Trophoblast cell (in vitro differentiated cells and primary cell): ENCODE data around the gene EVC2.

ENCODE experiments used
- DNase-seq, 2 donors: peaks; one replicate each; pipeline ENCODE4 v3.0.0-alpha.2; 2016
- H2AFZ ChIP-seq: 2 replicates; pipeline ENCODE4 v1.6.1; 2013; ENCODE audit warnings: low read length, moderate library complexity, mild to moderate bottlenecking; ENCODE audit not compliant: insufficient read depth, poor library complexity
- H2AK5ac ChIP-seq: 2 replicates; pipeline ENCODE4 v1.6.1; 2013; ENCODE audit warnings: mild to moderate bottlenecking, low read length
- H2BK120ac ChIP-seq: 2 replicates; pipeline ENCODE4 v1.6.1; 2013; ENCODE audit warnings: low read length, mild to moderate bottlenecking, moderate library complexity; ENCODE audit not compliant: insufficient read depth, poor library complexity
- H2BK12ac ChIP-seq: 2 replicates; pipeline ENCODE4 v1.6.1; 2013; ENCODE audit warnings: mild to moderate bottlenecking, low read length, moderate library complexity
- H2BK5ac ChIP-seq: 2 replicates; pipeline ENCODE4 v1.6.1; 2013; ENCODE audit warnings: low read length, low read depth, moderate library complexity, mild to moderate bottlenecking; ENCODE audit not compliant: poor library complexity
- H3K14ac ChIP-seq: 2 replicates; pipeline ENCODE4 v1.6.1; 2013; ENCODE audit warnings: mild to moderate bottlenecking, low read length
- H3K18ac ChIP-seq: 2 replicates; pipeline ENCODE4 v1.6.1; 2013; ENCODE audit warnings: mild to moderate bottlenecking, low read length
- H3K23ac ChIP-seq: 2 replicates; pipeline ENCODE4 v1.6.1; 2013; ENCODE audit warnings: low read length
- H3K27ac ChIP-seq: 2 replicates; pipeline ENCODE4 v1.5.1; 2013; ENCODE audit warnings: low read depth, mild to moderate bottlenecking, inconsistent platforms, low read length, moderate library complexity
- H3K27me3 ChIP-seq: 2 replicates; pipeline ENCODE4 v1.6.1; 2013; ENCODE audit warnings: inconsistent platforms, mild to moderate bottlenecking, low read length, moderate library complexity; ENCODE audit not compliant: insufficient read depth
- H3K36me3 ChIP-seq, 2 experiments: 1 replicate in 1 of 2; 2 replicates in 1 of 2; pipeline ENCODE4 v1.6.1; 2013; ENCODE audit warnings: low read length in 2 of 2, mild to moderate bottlenecking in 2 of 2, moderate library complexity in 1 of 2; ENCODE audit not compliant: insufficient read depth in 2 of 2, control insufficient read depth in 1 of 2
- H3K4ac ChIP-seq: 2 replicates; pipeline ENCODE4 v1.6.1; 2013; ENCODE audit warnings: low read depth, mild to moderate bottlenecking, low read length, moderate library complexity
- H3K4me1 ChIP-seq, 2 experiments: 1 replicate in 1 of 2; 2 replicates in 1 of 2; pipeline ENCODE4 v1.6.1; 2013; ENCODE audit warnings: low read length in 2 of 2, mild to moderate bottlenecking in 2 of 2, moderate library complexity in 1 of 2; ENCODE audit not compliant: insufficient read depth in 2 of 2, control insufficient read depth in 1 of 2
- H3K4me2 ChIP-seq: 2 replicates; pipeline ENCODE4 v1.6.1; 2013; ENCODE audit warnings: inconsistent platforms, mild to moderate bottlenecking, low read length, moderate library complexity
- H3K4me3 ChIP-seq: 2 replicates; pipeline ENCODE4 v1.5.1; 2013; ENCODE audit warnings: mild to moderate bottlenecking, low read depth, low read length, inconsistent platforms
- H3K79me1 ChIP-seq: one replicate; pipeline ENCODE4 v1.6.1; 2013; ENCODE audit warnings: low read length
- H3K79me2 ChIP-seq: 2 replicates; pipeline ENCODE4 v1.6.1; 2013; ENCODE audit warnings: low read length, mild to moderate bottlenecking; ENCODE audit not compliant: control insufficient read depth, insufficient read depth, poor library complexity
- H3K9ac ChIP-seq: 2 replicates; pipeline ENCODE4 v1.6.1; 2013; ENCODE audit warnings: mild to moderate bottlenecking, low read length
- H3K9me3 ChIP-seq: 2 replicates; pipeline ENCODE4 v1.6.1; 2013; ENCODE audit warnings: low read depth, mild to moderate bottlenecking, control low read depth, inconsistent platforms, low read length; ENCODE audit not compliant: insufficient read depth
- H4K12ac ChIP-seq: 2 replicates; pipeline ENCODE4 v1.6.1; 2013; ENCODE audit warnings: low read depth, mild to moderate bottlenecking, low read length, moderate library complexity
- H4K8ac ChIP-seq: 2 replicates; pipeline ENCODE4 v1.6.1; 2013; ENCODE audit warnings: low read depth, mild to moderate bottlenecking, low read length, moderate library complexity
- H4K91ac ChIP-seq: one replicate; pipeline ENCODE4 v1.6.1; 2013; ENCODE audit warnings: low read depth, mild to moderate bottlenecking, low read length, moderate library complexity
- WGBS: extraction: QIAGEN DNeasy Blood & Tissue Kit; methylation state at CpG from one replicate; pipeline ENCODE4 v1.1.7; 2013; ENCODE audit warnings: missing lambda C conversion rate; ENCODE audit not compliant: insufficient read length, insufficient coverage; ENCODE audit errors: extremely low coverage; 5-methylcytosine and 5-hydroxymethylcytosine counted together

EVC2 gene

DNA sequence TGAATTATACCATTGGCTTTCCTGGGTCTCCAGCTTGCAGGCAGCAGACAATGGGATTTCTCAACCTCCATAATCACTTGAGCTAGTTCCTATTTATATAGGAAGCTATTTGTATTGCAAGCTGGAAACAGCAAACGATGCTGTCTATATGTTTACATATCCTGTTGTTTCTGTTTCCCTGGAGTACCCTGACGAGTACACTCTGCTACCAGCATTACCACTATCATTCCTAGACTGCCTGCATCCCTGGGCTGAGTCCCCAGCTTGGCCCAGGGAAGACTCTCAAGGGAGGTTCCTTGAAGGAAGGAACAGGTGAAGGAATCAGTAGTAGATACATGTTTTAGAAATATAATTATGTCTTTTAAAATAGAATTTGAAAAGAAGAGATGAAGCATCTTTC lies 81.4 kb downstream of the EVC2 start:
- Histone ChIP-seq H3K36me3 (peaks cover 17 to 34% of the 10 kb centered on the region in 2 experiments), H3K18ac (no peak overlapping the region), H2BK12ac (no peak overlapping the region), H2AK5ac (no peak overlapping the region), H4K8ac (no peak overlapping the region), H3K4me3 (no peak overlapping the region), H3K79me2 (no peaks in the 10 kb centered on the region), H4K91ac (no peak overlapping the region), H2BK5ac (no peak overlapping the region), H3K27me3 (no peaks in the 10 kb centered on the region), H3K9me3 (peaks cover under 1% of the 10 kb centered on the region), H3K79me1 (no peaks in the 10 kb centered on the region), H3K27ac (no peak overlapping the region), H3K4me2 (no peak overlapping the region), H2AFZ (no peak overlapping the region), H4K12ac (no peak overlapping the region), H3K4me1 (no peaks in the 10 kb centered on the region), H3K14ac (no peak overlapping the region), H3K23ac (no peak overlapping the region), H3K4ac (no peak overlapping the region), H2BK120ac (no peak overlapping the region), H3K9ac (no peak overlapping the region)
- WGBS: no CpG with 5 or more reads among the region's 2 CpGs
- peak; percentile 86 to 95 for DNase-seq

- H4K91ac ChIP-seq: no peak overlapping the region
- no peak overlapping the region for H4K8ac ChIP-seq
- WGBS: no CpG with 5 or more reads among the region's 23 CpGs
- H3K4ac ChIP-seq: no peak overlapping the region
- H4K12ac ChIP-seq: no peak overlapping the region
- no peak overlapping the region for H2BK5ac ChIP-seq
- H3K36me3 ChIP-seq: peaks cover 19 to 32% of the 10 kb centered on the region in 2 experiments
- no peak overlapping the region for H2AK5ac ChIP-seq
- H3K9ac ChIP-seq: no peak overlapping the region
- H2AFZ ChIP-seq: no peak overlapping the region
- H3K4me3 ChIP-seq: no peak overlapping the region
- no peaks in the 10 kb centered on the region for H3K27me3 ChIP-seq
- H3K9me3 ChIP-seq: peaks cover 1% of the 10 kb centered on the region
- H3K14ac ChIP-seq: no peak overlapping the region
- no peak overlapping the region for H2BK120ac ChIP-seq
- H3K4me1 ChIP-seq: peaks cover 0 to 2% of the 10 kb centered on the region in 2 experiments
- DNase-seq: no peak
- no peak overlapping the region for H2BK12ac ChIP-seq
- H3K27ac ChIP-seq: no peak overlapping the region
- no peaks in the 10 kb centered on the region for H3K79me1 ChIP-seq
- H3K18ac ChIP-seq: no peak overlapping the region
- no peak overlapping the region for H3K4me2 ChIP-seq
- H3K79me2 ChIP-seq: no peaks in the 10 kb centered on the region
- H3K23ac ChIP-seq: no peak overlapping the region
Observed at GRCh38 chr4:5622596-5622995, 85.8 kb downstream of the EVC2 start.

DNA sequence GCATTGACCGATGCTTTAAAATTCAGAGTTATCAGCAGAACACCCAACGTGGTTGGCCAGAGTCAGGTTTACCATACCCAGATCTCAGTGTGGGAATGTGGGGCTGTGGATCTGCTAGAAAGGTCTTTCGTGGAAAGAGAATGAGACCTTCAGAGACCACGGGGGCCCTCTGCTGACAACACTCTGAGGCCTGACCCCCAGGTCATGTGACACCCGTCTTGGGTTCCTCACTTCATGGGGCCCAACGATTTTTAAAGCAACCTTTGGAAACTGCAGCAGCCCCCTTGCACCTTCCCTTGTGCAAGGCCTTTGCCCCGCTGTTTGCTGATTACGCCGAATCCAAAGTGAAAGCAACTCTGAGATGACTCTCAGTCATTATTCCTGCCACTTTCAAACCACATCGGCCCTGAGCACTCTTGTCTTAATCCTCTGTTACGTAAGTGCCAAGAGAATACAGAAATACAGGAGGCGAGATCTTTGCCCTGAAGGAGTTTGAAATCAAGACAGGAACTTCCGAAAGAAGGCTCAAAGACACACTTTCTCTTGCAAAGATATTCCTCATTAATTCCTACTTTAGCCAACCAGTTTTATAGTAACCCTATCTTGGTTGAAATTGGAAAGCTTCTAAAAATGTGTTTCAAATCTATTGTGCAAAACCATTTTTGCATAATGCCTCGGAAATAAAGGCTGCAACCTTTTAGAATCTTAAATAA lies 88.3 kb downstream of the EVC2 start:
- Histone ChIP-seq H3K23ac (no peak overlapping the region), H3K4me1 (peaks cover 0 to 4% of the 10 kb centered on the region in 2 experiments), H3K4me2 (no peak overlapping the region), H2BK12ac (no peak overlapping the region), H3K9me3 (peaks cover 1% of the 10 kb centered on the region), H3K79me1 (no peaks in the 10 kb centered on the region), H2AK5ac (no peak overlapping the region), H4K12ac (no peak overlapping the region), H2AFZ (no peak overlapping the region), H3K4ac (no peak overlapping the region), H4K91ac (no peak overlapping the region), H3K14ac (no peak overlapping the region), H3K4me3 (no peak overlapping the region), H3K18ac (no peak overlapping the region), H3K36me3 (peaks cover 21 to 31% of the 10 kb centered on the region in 2 experiments), H3K9ac (no peak overlapping the region), H4K8ac (no peak overlapping the region), H3K27ac (no peak overlapping the region), H3K27me3 (no peaks in the 10 kb centered on the region), H2BK5ac (no peak overlapping the region), H3K79me2 (no peaks in the 10 kb centered on the region), H2BK120ac (no peak overlapping the region)
- no CpG with 5 or more reads among the region's 14 CpGs for WGBS
- DNase-seq: no peak

DNA sequence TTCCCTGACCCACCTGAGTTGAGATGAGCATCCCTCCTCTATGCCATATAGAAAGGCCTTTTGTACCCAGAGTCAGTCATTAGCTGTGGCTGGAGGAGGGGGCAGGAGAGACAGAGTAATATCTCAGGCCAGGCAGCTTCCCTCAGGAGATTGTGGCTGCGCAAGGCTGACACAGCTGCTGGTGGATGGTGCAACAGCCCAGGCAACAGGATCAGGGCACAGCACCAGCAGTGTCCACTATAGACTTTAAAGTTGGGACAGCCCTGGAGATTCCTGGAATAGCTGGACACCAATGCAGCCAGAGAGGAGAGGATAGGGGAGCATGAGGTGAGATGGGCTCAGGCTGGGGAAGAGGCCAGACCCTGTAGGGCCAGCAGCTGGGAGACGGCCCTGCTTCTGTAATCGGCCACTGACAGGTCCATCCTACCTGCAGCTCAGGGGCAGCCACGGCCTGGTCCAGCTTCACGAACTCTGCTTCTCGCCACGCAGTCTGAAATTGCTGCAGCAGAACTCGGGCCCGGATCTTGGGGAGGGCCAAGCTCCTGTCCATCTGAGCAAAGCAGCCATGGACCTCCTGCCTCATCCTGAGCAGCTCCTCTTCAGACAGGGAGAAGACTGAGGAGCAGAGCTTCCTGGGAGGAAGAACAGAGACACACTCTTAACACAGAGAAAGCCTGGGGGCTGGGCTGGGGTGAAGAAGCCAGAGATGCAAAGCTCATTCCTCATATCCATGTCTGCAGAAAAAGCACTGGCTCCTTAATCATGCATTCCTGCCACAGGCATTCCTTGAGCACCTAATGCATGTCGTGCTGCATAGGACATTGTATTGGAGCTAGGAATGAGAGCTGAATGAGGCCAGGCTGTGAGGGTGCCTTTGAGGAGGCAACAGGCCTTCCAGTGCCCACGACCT lies 90.1 kb downstream of the EVC2 start:
- peak; percentile 91 to 96 for DNase-seq
- Histone ChIP-seq H3K18ac (no peak overlapping the region), H3K4me2 (no peak overlapping the region), H3K79me2 (no peaks in the 10 kb centered on the region), H3K27me3 (no peaks in the 10 kb centered on the region), H3K9ac (no peak overlapping the region), H2BK12ac (no peak overlapping the region), H4K8ac (no peak overlapping the region), H3K9me3 (peaks cover 1% of the 10 kb centered on the region), H2BK120ac (no peak overlapping the region), H4K91ac (no peak overlapping the region), H3K36me3 (peaks cover 23 to 27% of the 10 kb centered on the region in 2 experiments), H3K79me1 (no peaks in the 10 kb centered on the region), H3K4me1 (peaks cover 0 to 5% of the 10 kb centered on the region in 2 experiments), H4K12ac (no peak overlapping the region), H3K4ac (no peak overlapping the region), H3K23ac (no peak overlapping the region), H2AK5ac (no peak overlapping the region), H2AFZ (no peak overlapping the region), H3K27ac (no peak overlapping the region), H2BK5ac (no peak overlapping the region), H3K4me3 (no peak overlapping the region), H3K14ac (no peak overlapping the region)
- WGBS: no CpG with 5 or more reads among the region's 11 CpGs
